GM23338 (cell line): ENCODE measurements around the gene TRPM1. TPM values are rescaled to one million over a fixed set of nuclear protein-coding genes. Genes with fewer than 3 reads are reported as not detected.

ENCODE experiments used
- ATAC-seq: fragments of 200-7000 bp; cut with Tn5 transposase; 3 replicates; pipeline ENCODE4 v1.9.1; 2020
- DNase-seq: peaks from one replicate; pipeline ENCODE4 v3.0.0-alpha.2; 2015; ENCODE audit warnings: low spot score
- H2AFZ ChIP-seq: fragments of 200-600 bp; sonication (generic); 2 replicates; pipeline ENCODE4 v1.8.0; 2016; ENCODE audit warnings: antibody characterized with exemption, mild to moderate bottlenecking, moderate library complexity
- H3F3A ChIP-seq: fragments of 200-600 bp; sonication (generic); replicated peaks from 2 replicates; pipeline ENCODE4 v1.8.0; 2017; ENCODE audit warnings: antibody characterized with exemption, mixed run types, low read depth
- H3K27ac ChIP-seq: fragments of 200-600 bp; sonication (generic); 2 replicates; pipeline ENCODE4 v1.6.1; 2016; ENCODE audit warnings: low read depth
- H3K27me3 ChIP-seq: fragments of 200-600 bp; sonication (generic); 2 replicates; pipeline ENCODE4 v1.8.0; 2016; ENCODE audit warnings: mild to moderate bottlenecking, mixed run types, moderate library complexity; ENCODE audit not compliant: insufficient read depth
- H3K36me3 ChIP-seq: fragments of 200-600 bp; sonication (generic); 2 replicates; pipeline ENCODE4 v1.8.0; 2016; ENCODE audit warnings: mild to moderate bottlenecking; ENCODE audit not compliant: insufficient read depth
- H3K4me1 ChIP-seq: fragments of 200-600 bp; sonication (generic); 2 replicates; pipeline ENCODE4 v1.8.0; 2016; ENCODE audit warnings: mild to moderate bottlenecking, moderate library complexity; ENCODE audit not compliant: insufficient read depth
- H3K4me2 ChIP-seq: fragments of 200-600 bp; sonication (generic); 2 replicates; pipeline ENCODE4 v1.7.1; 2017; ENCODE audit warnings: mixed run types
- H3K4me3 ChIP-seq: fragments of 200-600 bp; sonication (generic); 2 replicates; pipeline ENCODE4 v1.6.1; 2016; ENCODE audit warnings: mixed run types
- H3K79me2 ChIP-seq: fragments of 200-600 bp; sonication (generic); replicated peaks from 2 replicates; pipeline ENCODE4 v1.8.0; 2017; ENCODE audit warnings: mild to moderate bottlenecking; ENCODE audit not compliant: insufficient read depth
- H3K9me2 ChIP-seq: fragments of 200-600 bp; sonication (generic); 2 replicates; pipeline ENCODE4 v1.8.0; 2017; ENCODE audit not compliant: insufficient read depth
- H4K20me1 ChIP-seq: fragments of 200-600 bp; sonication (generic); replicated peaks from 2 replicates; pipeline ENCODE4 v1.8.0; 2017; ENCODE audit warnings: mild to moderate bottlenecking; ENCODE audit not compliant: insufficient read depth
- H3K27ac Mint-ChIP-seq: 2 replicates; pipeline ENCODE4 v1.8.0; 2020; ENCODE audit warnings: inconsistent platforms, mild to moderate bottlenecking, moderate library complexity, mixed read lengths
- H3K27me3 Mint-ChIP-seq: 3 replicates; pipeline ENCODE4 v1.8.0; 2022; ENCODE audit warnings: low read depth, mild to moderate bottlenecking, moderate library complexity, mixed read lengths, inconsistent platforms; ENCODE audit not compliant: insufficient read depth, poor library complexity
- H3K36me3 Mint-ChIP-seq: 3 replicates; pipeline ENCODE4 v1.8.0; 2021; ENCODE audit warnings: low read depth, mild to moderate bottlenecking, inconsistent platforms, moderate library complexity, mixed read lengths
- H3K4me1 Mint-ChIP-seq: 3 replicates; pipeline ENCODE4 v1.8.0; 2020; ENCODE audit warnings: mild to moderate bottlenecking, inconsistent platforms, mixed read lengths
- H3K4me3 Mint-ChIP-seq: 3 replicates; pipeline ENCODE4 v1.8.0; 2021; ENCODE audit warnings: moderate library complexity, mild to moderate bottlenecking, inconsistent platforms, mixed read lengths
- H3K9me3 Mint-ChIP-seq: 3 replicates; pipeline ENCODE4 v1.8.0; 2020; ENCODE audit warnings: moderate library complexity, mild to moderate bottlenecking, inconsistent platforms, mixed read lengths
- CREB1 ChIP-seq: fragments of 250-450 bp; sonication (Bioruptor Pico); IDR thresholded peaks from 2 replicates; pipeline ENCODE4 v1.5.0; 2020; ENCODE audit warnings: low read depth, mild to moderate bottlenecking, moderate library complexity
- CTCF ChIP-seq, 2 experiments: fragments of 200-600 bp in 1 of 2; sonication (generic) in 1 of 2; conservative IDR thresholded peaks; 2 replicates each; pipeline versions ENCODE4 v1.5.1 to v1.6.1; 2016 to 2017; ENCODE audit warnings: antibody characterized with exemption in 2 of 2, low read depth in 2 of 2, mild to moderate bottlenecking in 2 of 2, moderate library complexity in 1 of 2
- EZH2 ChIP-seq: fragments of 200-600 bp; sonication (generic); IDR thresholded peaks from one replicate; pipeline ENCODE4 v1.8.0; 2017; ENCODE audit warnings: antibody characterized with exemption, mild to moderate bottlenecking, low read depth; ENCODE audit not compliant: unreplicated experiment
- JUNB ChIP-seq: IDR thresholded peaks from one replicate; pipeline ENCODE4 v1.6.1; 2016; ENCODE audit warnings: antibody characterized with exemption; ENCODE audit not compliant: unreplicated experiment
- NANOG ChIP-seq: IDR thresholded peaks from 2 replicates; pipeline ENCODE4 v1.6.1; 2016; ENCODE audit warnings: antibody characterized with exemption, borderline replicate concordance
- POLR2AphosphoS5 ChIP-seq: IDR thresholded peaks from 2 replicates; pipeline ENCODE4 v1.6.1; 2016; ENCODE audit warnings: antibody characterized with exemption, low read depth
- REST ChIP-seq: IDR thresholded peaks from one replicate; pipeline ENCODE4 v1.6.1; 2018; ENCODE audit warnings: antibody characterized with exemption; ENCODE audit not compliant: unreplicated experiment
- STAT1 ChIP-seq: IDR thresholded peaks from one replicate; pipeline ENCODE4 v1.6.1; 2016; ENCODE audit warnings: antibody characterized with exemption; ENCODE audit not compliant: unreplicated experiment
- ZNF114 ChIP-seq: fragments of 250-450 bp; sonication (Bioruptor Pico); IDR thresholded peaks from 2 replicates; pipeline ENCODE4 v1.5.0; 2020; ENCODE audit warnings: mild to moderate bottlenecking, moderate library complexity
- ZNF331 ChIP-seq: fragments of 250-450 bp; sonication (Bioruptor Pico); IDR thresholded peaks from 2 replicates; pipeline ENCODE4 v1.5.0; 2020; ENCODE audit warnings: low read depth, mild to moderate bottlenecking, moderate library complexity
- ZNF462 ChIP-seq: fragments of 250-450 bp; sonication (Bioruptor Pico); IDR thresholded peaks from 2 replicates; pipeline ENCODE4 v1.5.0; 2020; ENCODE audit warnings: mild to moderate bottlenecking, moderate library complexity
- polyA plus RNA-seq: library from polyadenylated mRNA; unstranded; fragments of >200 nt; fragmentation: Nextera tagmentation; extraction: Ambion mirVana; gene quantifications from 2 replicates; pipeline ENCODE4 v1.2.1, GENCODE V29; 2016
- total RNA-seq: library from RNA; depleted of rRNA; stranded (reverse); fragments of >200 nt; shearing (Covaris generic); gene quantifications from 2 replicates; pipeline ENCODE4 v1.2.3, GENCODE V29; 2014

Gene TRPM1
- total and polyA plus RNA-seq, 2 experiments from 2014 or later = 0.19 TPM; not detected in 1

GRCh38 chr15:31037731-31038477, 63.6 kb downstream of the TRPM1 start:
- Mint-ChIP-seq H3K27ac (no peak overlapping the region), H3K9me3 (no peaks in the 10 kb centered on the region; the same call in 2 of the 3 replicates), H3K4me3 (no peak overlapping the region), H3K27me3 (peaks cover 12% of the 10 kb centered on the region), H3K36me3 (no peaks in the 10 kb centered on the region), H3K4me1 (peaks cover 24% of the 10 kb centered on the region)
- Histone ChIP-seq H4K20me1 (no peaks in the 10 kb centered on the region), H3K9me2 (no peaks in the 10 kb centered on the region), H3K4me1 (peaks cover 13% of the 10 kb centered on the region; the same call in 1 of the 2 replicates), H3F3A (no peaks in the 10 kb centered on the region), H3K27me3 (no peaks in the 10 kb centered on the region), H3K4me2 (no peak overlapping the region), H3K36me3 (no peaks in the 10 kb centered on the region), H3K4me3 (no peak overlapping the region), H3K27ac (no peak overlapping the region), H2AFZ (peak overlapping the region; percentile 72; the same call in 1 of the 2 replicates), H3K79me2 (no peaks in the 10 kb centered on the region)
- DNase-seq (no peak), ATAC-seq (no peak)
- TF ChIP-seq ZNF331 (CRISPR knock-in tag) = no peak
- TF ChIP-seq JUNB = no peak
- TF ChIP-seq CREB1 (CRISPR knock-in tag) = no peak
- TF ChIP-seq REST = no peak
- TF ChIP-seq STAT1 = no peak
- TF ChIP-seq CTCF (conservative IDR thresholded peaks at IDR 0.05; ENCODE audit: low read depth in 2 of 2) = no peak
- no peak for TF ChIP-seq ZNF462
- no peak for TF ChIP-seq NANOG
- TF ChIP-seq EZH2 = no peak
- TF ChIP-seq ZNF114 (CRISPR knock-in tag) = no peak
- no peak for TF ChIP-seq POLR2AphosphoS5
